ENCODE data around the gene DMAC2.

GRCh38 chr19:41408256-41408655, 31.5 kb downstream of the DMAC2 start:
- TF ChIP-seq ATF1 (CRISPR knock-in tag; IDR thresholded peaks at IDR 0.05) (no peak), JUN (CRISPR knock-in tag; IDR thresholded peaks at IDR 0.05) (no peak), GABPB1 (CRISPR knock-in tag; IDR thresholded peaks at IDR 0.05) (no peak), E2F1 (CRISPR knock-in tag; IDR thresholded peaks at IDR 0.05) (no peak), CTCF (IDR thresholded peaks at IDR 0.05) (no peak), SOX15 (CRISPR knock-in tag; IDR thresholded peaks at IDR 0.05) (no peak), NR3C1 (CRISPR knock-in tag; conservative IDR thresholded peaks at IDR 0.05; ENCODE audit: low read depth) (no peak), CREB1 (CRISPR knock-in tag; IDR thresholded peaks at IDR 0.05) (no peak), FOXP4 (CRISPR knock-in tag; IDR thresholded peaks at IDR 0.05) (no peak), ZNF416 (CRISPR knock-in tag; IDR thresholded peaks at IDR 0.05) (no peak), ZNF138 (CRISPR knock-in tag; conservative IDR thresholded peaks at IDR 0.05) (no peak), TCF7 (CRISPR knock-in tag; IDR thresholded peaks at IDR 0.05; ENCODE audit: low read depth) (no peak), HMGXB4 (CRISPR knock-in tag; IDR thresholded peaks at IDR 0.05) (no peak), KAT7 (CRISPR knock-in tag; IDR thresholded peaks at IDR 0.05; ENCODE audit: borderline replicate concordance) (no peak)
